Caco-2 (cell line): ENCODE results near the gene AKR1E2. TPM values are rescaled to one million over a fixed set of nuclear protein-coding genes. Genes with fewer than 3 reads are reported as not detected.

Experiments used
- BruUV-seq: library from RNA; stranded (reverse); fragments of 400-500 nt; replicated peaks from 2 replicates; lab custom pipeline; 2021; lab: Mats Ljungman, UMichigan
- CTCF ChIA-PET: fragments of 300-600 bp; sonication (Branson Sonifier 250); formaldehyde crosslinking; loops from one replicate; lab custom pipeline; 2022; ENCODE audit warnings: antibody characterized with exemption; lab: Charles Lee
- POLR2A ChIA-PET: fragments of 300-600 bp; sonication (Branson Sonifier 250); formaldehyde crosslinking; loops from one replicate; lab custom pipeline; 2022; ENCODE audit warnings: antibody characterized with exemption; lab: Charles Lee
- DNase-seq, 2 experiments: peaks; one replicate each; pipeline versions ENCODE4 v3.0.0 to v3.0.0-alpha.2; 2020 to 2022
- H3K27me3 ChIP-seq: replicated peaks from 2 replicates; pipeline ENCODE4 v1.6.0; 2011; ENCODE audit warnings: low read length; ENCODE audit not compliant: control insufficient read depth, insufficient read depth
- H3K36me3 ChIP-seq: 2 replicates; pipeline ENCODE4 v1.5.1; 2011; ENCODE audit warnings: low read length; ENCODE audit not compliant: control insufficient read depth, insufficient read depth
- H3K4me1 ChIP-seq: fragments of 250-450 bp; sonication (Bioruptor Pico); 2 replicates; pipeline ENCODE4 v1.5.1; 2020; ENCODE audit warnings: mild to moderate bottlenecking
- H3K4me3 ChIP-seq: 2 replicates; pipeline ENCODE4 v1.5.1; 2011; ENCODE audit warnings: low read depth, mild to moderate bottlenecking, control low read depth, low read length
- H3K9me3 ChIP-seq: fragments of 250-450 bp; sonication (Bioruptor Pico); 2 replicates; pipeline ENCODE4 v1.5.1; 2020; ENCODE audit warnings: mild to moderate bottlenecking, moderate library complexity
- H3K27ac Mint-ChIP-seq: one replicate; pipeline ENCODE4 v1.8.0; 2022; ENCODE audit warnings: mixed read lengths; ENCODE audit not compliant: unreplicated experiment
- H3K27me3 Mint-ChIP-seq: one replicate; pipeline ENCODE4 v1.8.0; 2022; ENCODE audit warnings: mixed read lengths; ENCODE audit not compliant: insufficient read depth, unreplicated experiment
- H3K36me3 Mint-ChIP-seq: one replicate; pipeline ENCODE4 v1.8.0; 2022; ENCODE audit warnings: mild to moderate bottlenecking, mixed read lengths; ENCODE audit not compliant: insufficient read depth, unreplicated experiment
- H3K4me1 Mint-ChIP-seq: one replicate; pipeline ENCODE4 v1.8.0; 2022; ENCODE audit warnings: low read depth, mixed read lengths; ENCODE audit not compliant: unreplicated experiment
- H3K4me3 Mint-ChIP-seq: one replicate; pipeline ENCODE4 v1.8.0; 2022; ENCODE audit warnings: mild to moderate bottlenecking, moderate library complexity, mixed read lengths; ENCODE audit not compliant: unreplicated experiment
- H3K9me3 Mint-ChIP-seq: one replicate; pipeline ENCODE4 v1.8.0; 2022; ENCODE audit warnings: mixed read lengths; ENCODE audit not compliant: unreplicated experiment
- CTCF ChIP-seq, 2 experiments: fragments of 200-600 bp in 1 of 2; IDR thresholded peaks; 1 replicate in 1 of 2; 2 replicates in 1 of 2; pipeline versions ENCODE4 v1.5.1 to v1.8.0; 2011 to 2022; ENCODE audit warnings: antibody characterized with exemption in 1 of 2, control low read depth in 1 of 2, inconsistent platforms in 1 of 2, low read depth in 1 of 2, low read length in 1 of 2, mild to moderate bottlenecking in 1 of 2, moderate library complexity in 1 of 2; ENCODE audit not compliant: insufficient read depth in 1 of 2, severe bottlenecking in 1 of 2, unreplicated experiment in 1 of 2
- intact Hi-C: fragments of 100-400 bp; cut with micrococcal nuclease; formaldehyde crosslinking; loops from one replicate; pipeline ENCODE4 v1.10.0; 2022; ENCODE audit not compliant: unreplicated experiment
- total RNA-seq: library from RNA; stranded (reverse); gene quantifications from 2 replicates; pipeline ENCODE4 v1.2.3, GENCODE V29; 2022

The AKR1E2 gene
- total RNA-seq, 1 experiment from 2014 or later: 68.3 TPM

DNA sequence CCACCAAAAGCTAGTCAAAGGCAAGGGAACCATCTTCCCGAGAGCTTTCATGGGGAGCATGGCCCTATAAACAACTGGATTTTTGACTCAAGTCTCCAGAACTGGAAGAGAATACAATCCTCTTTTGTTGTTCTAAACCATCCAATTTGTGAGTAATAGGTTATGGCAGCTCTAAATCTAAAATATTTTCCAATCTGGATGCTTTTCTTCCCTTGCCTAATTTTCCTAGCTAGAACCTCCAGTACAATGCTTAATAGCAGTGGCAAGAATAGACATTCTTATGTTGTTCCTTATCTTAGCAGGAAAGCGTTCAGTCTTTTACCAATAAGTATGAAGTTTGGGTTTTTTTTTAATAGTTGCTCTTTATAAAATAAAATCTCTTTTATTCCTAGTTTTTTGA is 66.7 kb downstream of the AKR1E2 start:
- Mint-ChIP-seq H3K9me3 (peaks cover 9% of the 10 kb centered on the region), H3K27ac (no peak overlapping the region), H3K36me3 (no peaks in the 10 kb centered on the region), H3K4me1 (no peaks in the 10 kb centered on the region), H3K4me3 (no peak overlapping the region), H3K27me3 (no peaks in the 10 kb centered on the region)
- DNase-seq: no peak
- ChIA-PET CTCF (no interaction called here), POLR2A (no interaction called here)
- TF ChIP-seq CTCF (IDR thresholded peaks at IDR 0.05; ENCODE audit: insufficient read depth in 1 of 2, low read depth in 1 of 2, low read length in 1 of 2, severe bottlenecking in 1 of 2, unreplicated experiment in 1 of 2): no peak
- intact Hi-C loops: no loop called here
- Histone ChIP-seq H3K9me3 (peaks cover 4% of the 10 kb centered on the region; the same call in 1 of the 2 replicates), H3K4me3 (no peak overlapping the region), H3K4me1 (no peaks in the 10 kb centered on the region), H3K36me3 (no peaks in the 10 kb centered on the region), H3K27me3 (no peaks in the 10 kb centered on the region)
- no TSS peak for BruUV-seq

DNA sequence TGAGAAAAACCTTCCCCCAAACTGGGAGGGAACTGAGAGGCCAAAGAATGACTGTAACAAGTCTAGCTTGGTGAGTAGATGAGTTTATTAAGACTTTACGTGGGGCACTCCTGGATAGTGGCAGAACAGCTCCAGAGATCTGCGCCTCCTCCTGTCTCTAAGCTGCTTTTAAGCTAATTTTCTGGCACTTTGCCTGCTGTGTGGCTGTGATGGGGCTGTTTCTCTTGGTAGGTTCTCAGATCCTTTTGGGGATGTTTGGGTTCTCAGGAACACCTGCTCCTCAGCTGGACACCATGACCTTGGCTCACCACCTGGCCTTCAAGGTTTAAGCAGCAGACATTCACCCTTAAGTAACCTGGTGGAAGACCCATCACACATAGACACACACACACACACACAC is 68.3 kb downstream of the AKR1E2 start:
- no peaks in the 10 kb centered on the region for H3K36me3 ChIP-seq
- H3K27ac Mint-ChIP-seq: no peak overlapping the region
- H3K4me1 ChIP-seq: no peaks in the 10 kb centered on the region
- H3K9me3 Mint-ChIP-seq: peaks cover 9% of the 10 kb centered on the region
- intact Hi-C loops: no loop called here
- no peaks in the 10 kb centered on the region for H3K27me3 Mint-ChIP-seq
- BruUV-seq: no TSS peak
- no peaks in the 10 kb centered on the region for H3K36me3 Mint-ChIP-seq
- H3K9me3 ChIP-seq: peaks cover 11% of the 10 kb centered on the region; the same call in 1 of the 2 replicates
- ChIA-PET CTCF (no interaction called here), POLR2A (no interaction called here)
- no peak for TF ChIP-seq CTCF (IDR thresholded peaks at IDR 0.05; ENCODE audit: insufficient read depth in 1 of 2, low read depth in 1 of 2, low read length in 1 of 2, severe bottlenecking in 1 of 2, unreplicated experiment in 1 of 2)
- H3K4me1 Mint-ChIP-seq: no peaks in the 10 kb centered on the region
- DNase-seq: no peak
- H3K4me3 Mint-ChIP-seq: no peak overlapping the region
- H3K4me3 ChIP-seq: no peak overlapping the region
- no peaks in the 10 kb centered on the region for H3K27me3 ChIP-seq

Other genes with a start within 250 kb of the AKR1E2 start
- 27.1 and 28.4 TPM in 2 replicates for gene AKR1C1, start 137.2 kb downstream of the AKR1E2 start, total RNA-seq
- 28.8 and 41.7 TPM in 2 replicates for gene AKR1C2, start 177.7 kb downstream of the AKR1E2 start, total RNA-seq